Epithelial cell of esophagus (primary cell): ENCODE measurements around the gene COPS6.
A peak's percentile ranks its signal among the peaks of the same experiment; 100 is the strongest.

Experiments used
- DNase-seq: peaks from one replicate; pipeline ENCODE4 v3.0.0; 2010; ENCODE audit warnings: low read depth
- H3K4me3 ChIP-seq: 2 replicates; pipeline ENCODE4 v1.5.1; 2011; ENCODE audit warnings: mild to moderate bottlenecking, low read length, control low read depth
- TF ChIP-seq, protein P1 (sequence below): IDR thresholded peaks from 2 replicates; pipeline ENCODE4 v1.5.1; 2011; ENCODE audit warnings: low read depth, mild to moderate bottlenecking, low read length, control low read depth, inconsistent platforms; ENCODE audit not compliant: insufficient read depth; ENCODE audit errors: missing control alignments

Gene COPS6

GRCh38 chr7:100119970-100120732 lies 31.4 kb downstream of the COPS6 start:
- H3K4me3 ChIP-seq, result peak overlapping the region; percentile 90
- TF ChIP-seq, protein P1, sequence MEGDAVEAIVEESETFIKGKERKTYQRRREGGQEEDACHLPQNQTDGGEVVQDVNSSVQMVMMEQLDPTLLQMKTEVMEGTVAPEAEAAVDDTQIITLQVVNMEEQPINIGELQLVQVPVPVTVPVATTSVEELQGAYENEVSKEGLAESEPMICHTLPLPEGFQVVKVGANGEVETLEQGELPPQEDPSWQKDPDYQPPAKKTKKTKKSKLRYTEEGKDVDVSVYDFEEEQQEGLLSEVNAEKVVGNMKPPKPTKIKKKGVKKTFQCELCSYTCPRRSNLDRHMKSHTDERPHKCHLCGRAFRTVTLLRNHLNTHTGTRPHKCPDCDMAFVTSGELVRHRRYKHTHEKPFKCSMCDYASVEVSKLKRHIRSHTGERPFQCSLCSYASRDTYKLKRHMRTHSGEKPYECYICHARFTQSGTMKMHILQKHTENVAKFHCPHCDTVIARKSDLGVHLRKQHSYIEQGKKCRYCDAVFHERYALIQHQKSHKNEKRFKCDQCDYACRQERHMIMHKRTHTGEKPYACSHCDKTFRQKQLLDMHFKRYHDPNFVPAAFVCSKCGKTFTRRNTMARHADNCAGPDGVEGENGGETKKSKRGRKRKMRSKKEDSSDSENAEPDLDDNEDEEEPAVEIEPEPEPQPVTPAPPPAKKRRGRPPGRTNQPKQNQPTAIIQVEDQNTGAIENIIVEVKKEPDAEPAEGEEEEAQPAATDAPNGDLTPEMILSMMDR, result no peak
- peak; percentile 42 for DNase-seq

DNA sequence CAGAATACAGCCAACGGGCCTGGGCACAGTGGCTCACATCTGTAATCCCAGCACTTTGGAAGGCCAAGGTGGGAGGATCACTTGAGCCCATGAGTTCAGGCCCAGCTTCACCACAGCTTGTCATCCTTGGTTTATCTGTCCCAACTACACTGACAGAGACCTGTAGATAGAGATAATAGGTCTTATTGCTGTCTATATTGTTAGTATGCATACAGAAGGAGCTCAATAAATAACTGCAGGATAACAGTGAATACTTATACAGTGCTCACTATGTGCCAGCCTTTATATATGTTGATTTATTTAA lies 31.9 kb downstream of the COPS6 start:
- TF ChIP-seq, protein P1, result no peak
- DNase-seq, result no peak
- H3K4me3 ChIP-seq, result no peak overlapping the region

DNA sequence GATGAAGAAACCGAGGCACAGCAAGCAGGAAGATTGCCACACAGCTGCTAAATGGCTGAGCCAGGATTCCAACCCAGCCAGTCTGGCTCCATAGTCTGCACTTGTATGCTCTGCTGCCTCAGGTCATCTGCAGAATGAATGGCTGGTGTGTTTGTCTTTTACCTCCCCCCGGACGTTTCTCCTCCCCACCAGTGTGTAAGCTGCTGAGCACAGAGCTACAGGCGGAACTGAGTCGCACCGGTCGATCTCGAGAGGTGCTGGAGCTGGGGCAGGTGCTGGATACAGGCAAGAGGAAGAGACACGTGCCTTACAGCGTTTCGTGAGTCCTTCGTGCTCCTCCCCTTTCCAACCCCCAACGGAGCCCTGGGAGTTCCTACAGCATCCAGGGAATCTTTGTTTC lies 33.3 kb downstream of the COPS6 start:
- TF ChIP-seq, protein P1, result no peak
- H3K4me3 ChIP-seq, result no peak overlapping the region
- peak; percentile 46 for DNase-seq

DNA sequence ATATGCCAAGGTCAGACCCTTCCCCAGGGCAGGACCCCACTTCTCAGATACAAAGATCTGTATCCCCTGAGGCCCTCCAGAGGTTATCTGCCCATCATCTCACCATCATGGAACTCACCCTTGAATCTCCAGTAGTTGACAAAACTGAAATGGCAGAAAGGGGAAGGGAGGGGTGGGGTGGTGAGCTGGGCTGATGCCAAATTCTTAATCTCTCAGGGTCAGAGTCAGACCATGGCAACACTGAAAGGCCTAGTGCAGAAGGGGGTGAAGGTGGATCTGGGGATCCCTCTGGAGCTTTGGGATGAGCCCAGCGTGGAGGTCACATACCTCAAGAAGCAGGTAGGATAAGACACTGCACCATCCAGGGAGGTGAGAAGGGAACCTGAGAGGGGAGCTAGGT lies 33.8 kb downstream of the COPS6 start:
- no peak overlapping the region for H3K4me3 ChIP-seq
- no peak for DNase-seq
- TF ChIP-seq, protein P1, result no peak

DNA sequence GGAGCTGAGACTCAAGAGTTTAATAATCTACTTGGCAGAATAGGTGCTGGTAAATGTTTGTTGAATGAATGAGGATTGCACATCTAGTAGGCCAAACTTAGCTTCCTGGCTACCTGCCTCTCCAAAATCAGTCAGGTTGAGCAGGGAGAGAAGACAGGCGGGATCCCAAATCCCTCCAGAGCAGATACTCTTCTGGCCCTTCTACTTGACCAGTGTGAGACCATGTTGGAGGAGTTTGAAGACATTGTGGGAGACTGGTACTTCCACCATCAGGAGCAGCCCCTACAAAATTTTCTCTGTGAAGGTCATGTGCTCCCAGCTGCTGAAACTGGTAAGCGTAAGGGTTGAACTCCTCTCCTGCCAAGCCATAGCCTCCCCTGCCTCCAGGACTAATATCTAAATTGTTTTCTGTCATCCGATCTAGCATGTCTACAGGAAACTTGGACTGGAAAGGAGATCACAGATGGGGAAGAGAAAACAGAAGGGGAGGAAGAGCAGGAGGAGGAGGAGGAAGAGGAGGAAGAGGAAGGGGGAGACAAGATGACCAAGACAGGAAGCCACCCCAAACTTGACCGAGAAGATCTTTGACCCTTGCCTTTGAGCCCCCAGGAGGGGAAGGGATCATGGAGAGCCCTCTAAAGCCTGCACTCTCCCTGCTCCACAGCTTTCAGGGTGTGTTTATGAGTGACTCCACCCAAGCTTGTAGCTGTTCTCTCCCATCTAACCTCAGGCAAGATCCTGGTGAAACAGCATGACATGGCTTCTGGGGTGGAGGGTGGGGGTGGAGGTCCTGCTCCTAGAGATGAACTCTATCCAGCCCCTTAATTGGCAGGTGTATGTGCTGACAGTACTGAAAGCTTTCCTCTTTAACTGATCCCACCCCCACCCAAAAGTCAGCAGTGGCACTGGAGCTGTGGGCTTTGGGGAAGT lies 35.8 kb downstream of the COPS6 start:
- no peak for DNase-seq
- no peak overlapping the region for H3K4me3 ChIP-seq
- TF ChIP-seq, protein P1, result no peak

DNA sequence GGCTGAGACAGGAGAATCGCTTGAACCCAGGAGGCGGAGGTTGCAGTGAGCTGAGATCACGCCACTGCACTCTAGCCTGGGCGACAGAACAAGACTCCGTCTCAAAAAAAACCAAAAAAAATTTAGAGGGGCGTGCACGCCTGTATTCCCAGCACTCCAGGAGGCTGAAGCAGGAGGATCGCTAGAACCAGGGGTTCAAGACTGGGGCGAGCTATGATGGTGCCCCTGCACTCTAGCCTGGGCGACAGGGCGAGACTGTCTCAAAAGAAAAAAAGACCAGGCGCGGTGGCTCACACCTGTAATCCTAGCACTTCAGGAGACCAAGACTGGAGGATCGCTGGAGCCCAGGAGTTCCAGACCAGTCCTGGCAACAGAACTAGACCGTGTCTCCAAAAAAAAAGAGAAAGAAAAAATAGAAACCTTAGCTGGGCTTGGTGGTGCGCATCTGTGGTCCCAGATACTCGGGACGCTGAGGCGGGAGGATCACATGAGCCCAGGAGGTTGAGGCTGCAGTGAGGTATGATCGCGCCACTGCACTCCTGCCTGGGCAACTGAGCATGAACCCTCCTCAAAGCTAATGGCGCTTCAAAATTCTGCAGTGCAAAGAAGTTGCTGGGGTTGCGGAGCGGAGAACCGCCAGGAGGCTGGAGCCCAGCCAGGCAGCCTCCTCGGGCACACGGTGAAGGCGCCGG lies 37.6 kb downstream of the COPS6 start:
- peak overlapping the region; percentile 92 for H3K4me3 ChIP-seq
- TF ChIP-seq, protein P1, result no peak
- DNase-seq, result no peak
